Cardiac muscle cell (in vitro differentiated cells and primary cell): Measurements from ENCODE around the gene ZNF48. TPM values are rescaled to one million over a fixed set of nuclear protein-coding genes. Genes with fewer than 3 reads are reported as not detected.

Experiments
- DNase-seq, 2 donors: peaks; one replicate each; pipeline versions ENCODE4 v3.0.0 to v3.0.0-alpha.2; 2010 to 2017; ENCODE audit warnings: low read depth in 1 of 2, low spot score in 1 of 2
- H3K27ac ChIP-seq: fragments of 200-600 bp; sonication (generic); 2 replicates; pipeline ENCODE4 v1.5.1; 2016
- H3K27me3 ChIP-seq: fragments of 200-600 bp; sonication (generic); 2 replicates; pipeline ENCODE4 v1.6.0; 2016; ENCODE audit warnings: control low read depth
- H3K36me3 ChIP-seq: fragments of 200-600 bp; sonication (generic); 2 replicates; pipeline ENCODE4 v1.5.1; 2016; ENCODE audit warnings: control low read depth
- H3K4me1 ChIP-seq: fragments of 200-600 bp; sonication (generic); 2 replicates; pipeline ENCODE4 v1.8.1; 2017; ENCODE audit warnings: low read depth, mild to moderate bottlenecking, mixed run types
- H3K4me3 ChIP-seq: fragments of 200-600 bp; sonication (generic); 2 replicates; pipeline ENCODE4 v1.5.1; 2016; ENCODE audit warnings: mild to moderate bottlenecking
- H3K9me3 ChIP-seq: fragments of 200-600 bp; sonication (generic); 2 replicates; pipeline ENCODE4 v1.5.1; 2017; ENCODE audit warnings: low read depth, mild to moderate bottlenecking, control low read depth
- polyA plus RNA-seq: library from polyadenylated mRNA; unstranded; fragments of >200 nt; fragmentation: Nextera tagmentation; extraction: Ambion mirVana; gene quantifications from 2 replicates; pipeline ENCODE4 v1.2.1, GENCODE V29; 2016
- total RNA-seq: library from RNA; depleted of rRNA; stranded (reverse); fragments of >200 nt; gene quantifications from 2 replicates; pipeline ENCODE4 v1.2.3, GENCODE V29; 2016
- TF ChIP-seq, protein P1 (sequence below): IDR thresholded peaks from 2 replicates; pipeline ENCODE4 v1.5.1; 2012; ENCODE audit warnings: low read depth, mild to moderate bottlenecking, low read length

Gene ZNF48
- total RNA-seq: 29.5 and 32.3 TPM in 2 replicates
- polyA plus RNA-seq: 12.5 and 20.8 TPM in 2 replicates

DNA sequence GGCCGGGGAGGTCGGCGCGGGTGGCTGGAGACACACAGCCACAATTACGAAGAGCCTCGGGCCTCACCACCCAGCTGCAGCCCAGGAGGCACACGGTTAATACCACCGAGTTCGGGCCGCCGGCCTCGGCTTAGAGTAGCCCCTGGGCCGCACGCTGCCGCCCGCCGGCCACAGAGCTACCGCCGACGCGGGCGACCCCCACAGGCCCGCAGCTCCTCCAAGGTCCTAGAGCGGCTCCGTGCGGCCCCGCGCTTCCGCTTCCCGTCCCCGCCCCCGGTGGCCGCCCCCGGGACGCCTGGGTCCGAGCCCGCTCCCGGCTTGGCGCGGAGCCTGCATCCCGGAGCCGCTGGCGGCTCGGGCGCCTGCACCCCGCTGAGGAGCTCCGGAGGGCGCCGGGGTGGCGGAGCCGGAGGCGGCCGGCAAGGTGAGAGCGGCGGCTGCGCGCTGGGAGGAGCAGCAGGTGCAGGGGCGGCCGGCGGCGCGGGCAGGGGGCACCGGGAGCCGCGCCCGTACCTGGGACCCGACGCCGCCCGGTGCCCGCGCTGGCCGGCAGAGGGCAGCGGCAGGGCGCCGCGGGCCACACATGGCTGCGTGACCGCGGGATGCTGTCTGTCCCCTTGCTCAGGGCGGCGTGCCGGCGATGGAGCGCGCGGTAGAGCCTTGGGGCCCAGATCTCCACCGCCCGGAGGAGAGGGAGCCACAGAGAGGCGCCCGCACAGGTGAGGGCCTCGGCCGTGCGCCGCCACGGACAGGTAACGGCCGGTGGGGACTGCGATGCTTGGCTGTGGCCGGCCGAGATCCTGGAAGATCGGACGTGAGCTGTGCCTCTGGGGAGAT is at the start of gene ZNF48:
TSS of gene ZNF48 (plus strand) at position 266 of the 837 bp plus-strand sequence. CDS start at position 641, 375 bp downstream.
- no peaks in the 10 kb centered on the region for H3K27me3 ChIP-seq
- no peaks in the 10 kb centered on the region for H3K36me3 ChIP-seq
- peak; percentile 94 to 97 for DNase-seq
- H3K27ac ChIP-seq: peak within 1 kb of the TSS; percentile 98
- peak within 1 kb of the TSS; percentile 95 for H3K4me3 ChIP-seq
- H3K9me3 ChIP-seq: no peaks in the 10 kb centered on the region
- TF ChIP-seq, protein P1, sequence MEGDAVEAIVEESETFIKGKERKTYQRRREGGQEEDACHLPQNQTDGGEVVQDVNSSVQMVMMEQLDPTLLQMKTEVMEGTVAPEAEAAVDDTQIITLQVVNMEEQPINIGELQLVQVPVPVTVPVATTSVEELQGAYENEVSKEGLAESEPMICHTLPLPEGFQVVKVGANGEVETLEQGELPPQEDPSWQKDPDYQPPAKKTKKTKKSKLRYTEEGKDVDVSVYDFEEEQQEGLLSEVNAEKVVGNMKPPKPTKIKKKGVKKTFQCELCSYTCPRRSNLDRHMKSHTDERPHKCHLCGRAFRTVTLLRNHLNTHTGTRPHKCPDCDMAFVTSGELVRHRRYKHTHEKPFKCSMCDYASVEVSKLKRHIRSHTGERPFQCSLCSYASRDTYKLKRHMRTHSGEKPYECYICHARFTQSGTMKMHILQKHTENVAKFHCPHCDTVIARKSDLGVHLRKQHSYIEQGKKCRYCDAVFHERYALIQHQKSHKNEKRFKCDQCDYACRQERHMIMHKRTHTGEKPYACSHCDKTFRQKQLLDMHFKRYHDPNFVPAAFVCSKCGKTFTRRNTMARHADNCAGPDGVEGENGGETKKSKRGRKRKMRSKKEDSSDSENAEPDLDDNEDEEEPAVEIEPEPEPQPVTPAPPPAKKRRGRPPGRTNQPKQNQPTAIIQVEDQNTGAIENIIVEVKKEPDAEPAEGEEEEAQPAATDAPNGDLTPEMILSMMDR: no peak
- H3K4me1 ChIP-seq: peaks cover 21% of the 10 kb centered on the region

DNA sequence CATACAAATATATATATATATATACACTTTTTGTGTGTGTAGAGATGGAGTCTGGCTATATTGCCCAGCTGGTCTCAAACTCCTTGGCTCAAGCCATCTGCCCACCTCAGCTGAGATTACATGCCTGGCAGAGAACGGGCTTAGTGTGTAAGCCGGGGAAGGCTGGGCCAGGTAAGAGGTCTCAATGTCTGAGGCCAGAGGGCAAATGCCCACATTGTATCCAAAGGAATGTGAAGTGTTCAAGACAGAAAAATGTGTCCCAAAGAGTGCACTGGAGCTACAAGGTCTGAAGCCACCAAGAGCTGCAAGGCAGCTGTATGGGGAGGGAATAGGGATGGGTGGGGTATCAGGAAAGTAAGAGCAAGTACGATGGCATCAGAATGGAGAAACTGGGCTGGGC is 48.9 kb upstream of the ZNF48 start:
- TF ChIP-seq, protein P1: no peak
- H3K36me3 ChIP-seq: peaks cover 9% of the 10 kb centered on the region
- H3K27me3 ChIP-seq: no peaks in the 10 kb centered on the region
- H3K27ac ChIP-seq: no peak overlapping the region
- no peak for DNase-seq
- no peaks in the 10 kb centered on the region for H3K4me1 ChIP-seq
- no peak overlapping the region for H3K4me3 ChIP-seq
- no peaks in the 10 kb centered on the region for H3K9me3 ChIP-seq

DNA sequence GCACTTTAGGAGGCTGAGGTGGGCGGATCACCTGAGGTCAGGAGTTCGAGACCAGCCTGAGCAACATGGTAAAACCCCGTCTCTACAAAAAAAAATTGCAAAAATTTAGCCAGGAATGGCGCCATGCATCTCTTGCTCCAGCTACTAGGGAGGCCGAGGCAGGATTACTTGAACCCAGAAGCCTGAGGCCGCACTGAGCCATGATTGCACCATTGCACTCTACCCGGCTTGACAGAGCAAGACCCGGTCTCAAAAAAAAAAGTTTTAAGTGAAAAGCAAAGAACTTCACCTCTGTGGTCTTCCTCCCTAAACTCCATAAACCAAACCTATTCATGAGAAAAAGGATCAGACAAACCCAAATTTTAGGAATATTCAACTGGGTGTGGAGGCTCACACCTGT is 47.1 kb upstream of the ZNF48 start:
- Histone ChIP-seq H3K27me3 (no peaks in the 10 kb centered on the region), H3K27ac (no peak overlapping the region), H3K36me3 (peaks cover 21% of the 10 kb centered on the region), H3K9me3 (no peaks in the 10 kb centered on the region), H3K4me3 (no peak overlapping the region), H3K4me1 (no peaks in the 10 kb centered on the region)
- TF ChIP-seq, protein P1: no peak
- no peak for DNase-seq

DNA sequence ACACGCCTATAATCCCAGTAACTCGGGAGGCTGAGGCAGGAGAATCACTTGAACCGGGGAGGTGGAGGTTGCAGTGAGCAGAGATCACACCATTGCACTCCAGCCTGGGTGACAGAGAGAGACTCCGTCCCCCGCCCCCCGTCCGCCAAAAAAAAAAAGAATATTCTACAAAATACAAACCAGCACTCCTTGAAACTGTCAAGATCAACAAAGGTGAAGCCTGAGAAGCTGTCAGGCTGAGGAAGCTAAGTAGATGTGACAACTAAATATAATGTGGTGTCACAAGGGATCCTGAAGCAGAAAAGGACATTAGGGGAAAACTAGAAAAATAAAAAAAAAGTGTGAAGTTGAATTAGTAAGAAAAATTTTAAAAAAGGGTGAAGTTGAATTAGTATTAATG is 46.3 kb upstream of the ZNF48 start:
- no peaks in the 10 kb centered on the region for H3K27me3 ChIP-seq
- TF ChIP-seq, protein P1: no peak
- H3K4me3 ChIP-seq: no peak overlapping the region
- no peaks in the 10 kb centered on the region for H3K9me3 ChIP-seq
- peak overlapping the region; percentile 72 for H3K27ac ChIP-seq
- DNase-seq: no peak
- H3K4me1 ChIP-seq: no peaks in the 10 kb centered on the region
- H3K36me3 ChIP-seq: peaks cover 22% of the 10 kb centered on the region

DNA sequence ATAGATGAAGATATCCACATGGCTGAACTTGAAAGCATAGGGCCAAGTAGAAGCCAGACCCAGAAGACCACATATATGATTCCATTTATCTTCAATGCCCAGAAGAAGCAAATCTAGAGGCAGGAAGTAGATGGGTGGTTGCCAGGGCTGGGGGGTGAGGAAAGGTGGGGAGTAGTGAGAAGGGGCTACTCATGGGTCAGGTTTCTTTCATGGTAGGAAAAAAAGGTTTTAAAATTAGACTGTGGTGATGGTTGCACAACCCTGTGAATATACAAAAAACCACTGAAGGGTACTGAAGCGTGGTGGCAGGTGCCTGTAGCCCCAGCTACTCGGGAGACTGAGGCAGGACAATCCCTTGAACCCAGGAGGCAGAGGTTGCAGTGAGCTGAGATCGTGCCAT is 45.5 kb upstream of the ZNF48 start:
- Histone ChIP-seq H3K9me3 (no peaks in the 10 kb centered on the region), H3K36me3 (peaks cover 22% of the 10 kb centered on the region), H3K27me3 (no peaks in the 10 kb centered on the region), H3K27ac (peak overlapping the region; percentile 72), H3K4me1 (peaks cover 5% of the 10 kb centered on the region), H3K4me3 (no peak overlapping the region)
- DNase-seq: no peak
- TF ChIP-seq, protein P1: no peak
